K562 (cell line): ENCODE results near the gene TRPC1. TPM values are rescaled to one million over a fixed set of nuclear protein-coding genes. Genes with fewer than 3 reads are reported as not detected.

Source experiments
- C11orf30 ChIP-seq: fragments of 450-650 bp; IDR thresholded peaks from 2 replicates; pipeline ENCODE4 v1.6.1; 2016; ENCODE audit warnings: low read depth, mild to moderate bottlenecking
- CBFA2T3 ChIP-seq: fragments of 450-650 bp; IDR thresholded peaks from 2 replicates; pipeline ENCODE4 v1.6.1; 2017
- CTBP1 ChIP-seq: fragments of 450-650 bp; IDR thresholded peaks from 2 replicates; pipeline ENCODE4 v1.6.1; 2016; ENCODE audit warnings: borderline replicate concordance
- CXXC5 ChIP-seq: fragments of 250-450 bp; sonication (Bioruptor Pico); IDR thresholded peaks from 2 replicates; pipeline ENCODE4 v1.8.0; 2022; ENCODE audit warnings: inconsistent platforms, mild to moderate bottlenecking, moderate library complexity
- DPF2 ChIP-seq: fragments of 450-650 bp; IDR thresholded peaks from 2 replicates; pipeline ENCODE4 v1.6.1; 2016
- ETV1 ChIP-seq: fragments of 450-650 bp; conservative IDR thresholded peaks from 2 replicates; pipeline ENCODE4 v1.6.1; 2016; ENCODE audit warnings: missing genetic modification characterization, control low read depth, low read depth, missing compliant biosample characterization
- FOXA3 ChIP-seq, 2 experiments: fragments of 450-650 bp in 1 of 2; sonication (generic) in 1 of 2; formaldehyde crosslinking; IDR thresholded peaks in 1 of 2; conservative IDR thresholded peaks in 1 of 2; 2 replicates each; pipeline versions ENCODE4 v1.4.0 to v1.8.0; 2020 to 2022; ENCODE audit warnings: mild to moderate bottlenecking in 2 of 2, missing genetic modification reagents in 1 of 2
- GTF2E2 ChIP-seq: fragments of 200-800 bp; sonication (Bioruptor generic); IDR thresholded peaks from 2 replicates; pipeline ENCODE4 v1.6.1; 2016; ENCODE audit warnings: missing genetic modification characterization, missing compliant biosample characterization
- HMBOX1 ChIP-seq: sonication (generic); IDR thresholded peaks from 2 replicates; pipeline ENCODE4 v1.6.1; 2016
- JUND ChIP-seq, 2 experiments: IDR thresholded peaks; 2 replicates in 1 of 2; 3 replicates in 1 of 2; pipeline ENCODE4 v1.6.1; 2011; ENCODE audit warnings: borderline replicate concordance in 2 of 2, low read depth in 2 of 2, low read length in 2 of 2, improper control_type of control experiment in 1 of 2, missing biosample characterization in 1 of 2, missing genetic modification characterization in 1 of 2, missing genetic modification reagents in 1 of 2
- MTF1 ChIP-seq: fragments of 250-450 bp; sonication (Bioruptor Pico); IDR thresholded peaks from 2 replicates; pipeline ENCODE4 v1.9.0; 2021; ENCODE audit warnings: moderate library complexity, mild to moderate bottlenecking, inconsistent platforms, borderline replicate concordance
- NFIC ChIP-seq: fragments of 450-650 bp; IDR thresholded peaks from 2 replicates; pipeline ENCODE4 v1.6.1; 2017; ENCODE audit warnings: mild to moderate bottlenecking, inconsistent platforms
- NFXL1 ChIP-seq: fragments of 450-650 bp; formaldehyde crosslinking; IDR thresholded peaks from 2 replicates; pipeline ENCODE4 v1.4.0; 2021; ENCODE audit warnings: mild to moderate bottlenecking
- RCOR1 ChIP-seq, 2 experiments: IDR thresholded peaks; 2 replicates each; pipeline ENCODE4 v1.6.1; 2012; ENCODE audit warnings: low read depth in 2 of 2, low read length in 2 of 2, borderline replicate concordance in 1 of 2, improper control_type of control experiment in 1 of 2
- SIRT6 ChIP-seq: IDR thresholded peaks from one replicate; pipeline ENCODE4 v1.6.1; 2012; ENCODE audit warnings: low read depth, mild to moderate bottlenecking, control low read depth, inconsistent platforms, low read length, moderate library complexity
- SLC30A9 ChIP-seq: fragments of 250-450 bp; sonication (Bioruptor Pico); IDR thresholded peaks from 2 replicates; pipeline ENCODE4 v1.8.0; 2022; ENCODE audit warnings: mild to moderate bottlenecking, moderate library complexity
- SMARCE1 ChIP-seq: fragments of 450-650 bp; IDR thresholded peaks from 2 replicates; pipeline ENCODE4 v1.7.1; 2016; ENCODE audit warnings: mild to moderate bottlenecking
- SOX6 ChIP-seq: fragments of 450-650 bp; IDR thresholded peaks from 2 replicates; pipeline ENCODE4 v1.6.1; 2014; ENCODE audit warnings: mild to moderate bottlenecking
- SRSF7 ChIP-seq: fragments of 200-400 bp; formaldehyde crosslinking; optimal IDR thresholded peaks from 2 replicates; pipeline ENCODE3; 2017; ENCODE audit warnings: mild to moderate bottlenecking, low read depth, low read length
- TAF9B ChIP-seq: fragments of 450-650 bp; IDR thresholded peaks from 2 replicates; pipeline ENCODE4 v1.6.1; 2018; ENCODE audit warnings: mild to moderate bottlenecking; ENCODE audit not compliant: partially characterized antibody
- TBL1XR1 ChIP-seq, 2 experiments: IDR thresholded peaks; 2 replicates each; pipeline ENCODE4 v1.6.1; 2012; ENCODE audit warnings: improper control_type of control experiment in 2 of 2, low read length in 2 of 2, mild to moderate bottlenecking in 1 of 2
- TEAD1 ChIP-seq, 2 experiments: fragments of 450-650 bp in 1 of 2; sonication (generic) in 1 of 2; formaldehyde crosslinking; IDR thresholded peaks; 2 replicates each; pipeline versions ENCODE4 v1.4.0 to v1.8.0; 2020 to 2022; ENCODE audit warnings: mild to moderate bottlenecking in 2 of 2, missing genetic modification reagents in 1 of 2
- TEAD4 ChIP-seq, 2 experiments: sonication (generic) in 1 of 2; formaldehyde crosslinking in 1 of 2; IDR thresholded peaks; 2 replicates each; pipeline versions ENCODE4 v1.6.1 to v1.8.0; 2012 to 2022; ENCODE audit warnings: borderline replicate concordance in 1 of 2, inconsistent platforms in 1 of 2, low read length in 1 of 2, mild to moderate bottlenecking in 1 of 2, missing genetic modification reagents in 1 of 2
- XRCC3 ChIP-seq: fragments of 450-650 bp; IDR thresholded peaks from 2 replicates; pipeline ENCODE4 v1.6.1; 2017; ENCODE audit warnings: mild to moderate bottlenecking, moderate library complexity
- ZEB2 ChIP-seq: fragments of 450-650 bp; IDR thresholded peaks from 2 replicates; pipeline ENCODE4 v1.6.1; 2016
- ZNF3 ChIP-seq: fragments of 250-450 bp; sonication (Bioruptor Pico); IDR thresholded peaks from 2 replicates; pipeline ENCODE4 v1.5.0; 2021; ENCODE audit warnings: mild to moderate bottlenecking, moderate library complexity
- polyA plus RNA-seq, 8 experiments: library from polyadenylated mRNA; depleted of rRNA in 4 of 8; stranded (reverse) in 5 of 8; unstranded in 3 of 8; fragments of >200 nt; fragmentation: Nextera tagmentation in 2 of 8; fragmentation: Illumina TruSeq in 1 of 8; extraction: Ambion mirVana in 2 of 8; extraction: Trizol in 1 of 8; gene quantifications; 2 replicates each; pipeline versions ENCODE4 v1.2.1 to v1.2.3, GENCODE V29; 2011 to 2014; ENCODE audit warnings: inconsistent platforms in 1 of 8, missing spikeins in 1 of 8
- total RNA-seq, 7 experiments: library from RNA; depleted of rRNA in 6 of 7; stranded (reverse); fragments of >200 nt in 6 of 7; fragmentation: Illumina TruSeq in 2 of 7; extraction: Trizol in 2 of 7; gene quantifications; 2 replicates each; pipeline versions ENCODE4 v1.2.1 to v1.2.3, GENCODE V29; 2011 to 2021; ENCODE audit warnings: low replicate concordance in 1 of 7
- TF ChIP-seq, protein P1 (sequence below): fragments of 450-650 bp; IDR thresholded peaks from 2 replicates; pipeline ENCODE4 v1.6.1; 2016; ENCODE audit warnings: low read depth, mild to moderate bottlenecking, moderate library complexity
- TF ChIP-seq, protein P2 (sequence below): fragments of 450-650 bp; IDR thresholded peaks from 2 replicates; pipeline ENCODE4 v1.6.1; 2017; ENCODE audit warnings: antibody characterized with exemption

The TRPC1 gene
- total and polyA plus RNA-seq, 9 of the 15 experiments (the other 6 are each of a cell fraction or from before 2014, with no cell fraction given) = 1.4 to 6.5 (median 3.0) TPM

DNA sequence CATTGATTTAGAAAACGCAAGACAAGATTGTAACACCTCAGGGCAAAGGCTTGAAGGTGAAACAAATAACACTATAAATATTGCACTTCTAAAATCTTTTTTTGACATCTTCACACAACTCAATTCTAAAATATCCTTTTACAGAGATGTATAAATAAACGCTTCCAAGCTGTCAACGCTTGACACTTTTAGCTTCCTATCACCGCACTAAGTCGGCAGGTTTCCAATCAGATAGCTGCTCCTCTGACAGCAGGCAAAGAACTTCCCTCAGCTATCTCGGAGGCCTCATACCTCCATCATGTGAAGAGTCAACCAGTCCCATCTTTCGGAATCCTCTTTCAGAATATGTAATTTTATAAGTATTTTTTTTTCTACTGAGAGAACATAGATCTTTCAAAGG is 94.1 kb downstream of the TRPC1 start (continued):
- TF ChIP-seq JUND (IDR thresholded peaks at IDR 0.05; ENCODE audit: borderline replicate concordance, low read depth, low read length) (peak; percentile 22; the same call in 1 of the 2 replicates), JUND (tag; IDR thresholded peaks at IDR 0.05; ENCODE audit: borderline replicate concordance, low read depth, low read length) (no peak; the same call in 2 of the 3 replicates), ETV1 (0 out of 2 replicates have a peak, but pooled peaks have one; percentile 17), MTF1 (CRISPR knock-in tag) (no peak), RCOR1 (IDR thresholded peaks at IDR 0.05; ENCODE audit: borderline replicate concordance in 1 of 2, low read depth in 2 of 2, low read length in 2 of 2) (peak in 1 of 2 experiments; percentile 92; a peak in 2 of 4 replicates), NFXL1 (no peak), TBL1XR1 (IDR thresholded peaks at IDR 0.05; ENCODE audit: low read length in 2 of 2) (peak in 1 of 2 experiments; percentile 49; a peak in 1 of 4 replicates), SRSF7 (no peak), C11orf30 (no peak), CTBP1 (peak; percentile 46; the same call in 1 of the 2 replicates), SLC30A9 (CRISPR knock-in tag) (no peak), SMARCE1 (peak; percentile 54; the same call in 1 of the 2 replicates), CBFA2T3 (peak; percentile 25; the same call in 1 of the 2 replicates), TEAD4 (IDR thresholded peaks at IDR 0.05; ENCODE audit: low read length) (peak; percentile 54; the same call in 1 of the 2 replicates), TEAD4 (CRISPR knock-in tag; IDR thresholded peaks at IDR 0.05; ENCODE audit: borderline replicate concordance) (no peak), ZNF3 (CRISPR knock-in tag) (no peak), ZEB2 (no peak), GTF2E2 (tag) (no peak), TAF9B (no peak), CXXC5 (CRISPR knock-in tag) (peak; percentile 59), TEAD1 (CRISPR knock-in tag; IDR thresholded peaks at IDR 0.05) (0 out of 4 replicates have a peak, but pooled peaks of 1 of the 2 experiments have one; percentile 65), XRCC3 (no peak), FOXA3 (CRISPR knock-in tag; conservative IDR thresholded peaks at IDR 0.05 in 1 of 2, IDR thresholded peaks at IDR 0.05 in 1 of 2) (peak in 1 of 2 experiments; percentile 39; a peak in 1 of 4 replicates), DPF2 (0 out of 2 replicates have a peak, but pooled peaks have one; percentile 41), SIRT6 (no peak), HMBOX1 (no peak), SOX6 (peak; percentile 46; the same call in 1 of the 2 replicates), NFIC (peak; percentile 92)
- TF ChIP-seq, protein P1, sequence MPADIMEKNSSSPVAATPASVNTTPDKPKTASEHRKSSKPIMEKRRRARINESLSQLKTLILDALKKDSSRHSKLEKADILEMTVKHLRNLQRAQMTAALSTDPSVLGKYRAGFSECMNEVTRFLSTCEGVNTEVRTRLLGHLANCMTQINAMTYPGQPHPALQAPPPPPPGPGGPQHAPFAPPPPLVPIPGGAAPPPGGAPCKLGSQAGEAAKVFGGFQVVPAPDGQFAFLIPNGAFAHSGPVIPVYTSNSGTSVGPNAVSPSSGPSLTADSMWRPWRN = peak; percentile 47; the same call in 1 of the 2 replicates
- TF ChIP-seq, protein P2, sequence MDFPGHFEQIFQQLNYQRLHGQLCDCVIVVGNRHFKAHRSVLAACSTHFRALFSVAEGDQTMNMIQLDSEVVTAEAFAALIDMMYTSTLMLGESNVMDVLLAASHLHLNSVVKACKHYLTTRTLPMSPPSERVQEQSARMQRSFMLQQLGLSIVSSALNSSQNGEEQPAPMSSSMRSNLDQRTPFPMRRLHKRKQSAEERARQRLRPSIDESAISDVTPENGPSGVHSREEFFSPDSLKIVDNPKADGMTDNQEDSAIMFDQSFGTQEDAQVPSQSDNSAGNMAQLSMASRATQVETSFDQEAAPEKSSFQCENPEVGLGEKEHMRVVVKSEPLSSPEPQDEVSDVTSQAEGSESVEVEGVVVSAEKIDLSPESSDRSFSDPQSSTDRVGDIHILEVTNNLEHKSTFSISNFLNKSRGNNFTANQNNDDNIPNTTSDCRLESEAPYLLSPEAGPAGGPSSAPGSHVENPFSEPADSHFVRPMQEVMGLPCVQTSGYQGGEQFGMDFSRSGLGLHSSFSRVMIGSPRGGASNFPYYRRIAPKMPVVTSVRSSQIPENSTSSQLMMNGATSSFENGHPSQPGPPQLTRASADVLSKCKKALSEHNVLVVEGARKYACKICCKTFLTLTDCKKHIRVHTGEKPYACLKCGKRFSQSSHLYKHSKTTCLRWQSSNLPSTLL = no peak
